GM19023 (cell line): ENCODE measurements around the gene ANTXR1.

Source experiments
- ATAC-seq: cut with Tn5 transposase; IDR thresholded peaks from one replicate; pipeline ENCODE4 v1.9.1; 2021; ENCODE audit warnings: mild to moderate bottlenecking, moderate library complexity; ENCODE audit not compliant: unreplicated experiment

The ANTXR1 gene

DNA sequence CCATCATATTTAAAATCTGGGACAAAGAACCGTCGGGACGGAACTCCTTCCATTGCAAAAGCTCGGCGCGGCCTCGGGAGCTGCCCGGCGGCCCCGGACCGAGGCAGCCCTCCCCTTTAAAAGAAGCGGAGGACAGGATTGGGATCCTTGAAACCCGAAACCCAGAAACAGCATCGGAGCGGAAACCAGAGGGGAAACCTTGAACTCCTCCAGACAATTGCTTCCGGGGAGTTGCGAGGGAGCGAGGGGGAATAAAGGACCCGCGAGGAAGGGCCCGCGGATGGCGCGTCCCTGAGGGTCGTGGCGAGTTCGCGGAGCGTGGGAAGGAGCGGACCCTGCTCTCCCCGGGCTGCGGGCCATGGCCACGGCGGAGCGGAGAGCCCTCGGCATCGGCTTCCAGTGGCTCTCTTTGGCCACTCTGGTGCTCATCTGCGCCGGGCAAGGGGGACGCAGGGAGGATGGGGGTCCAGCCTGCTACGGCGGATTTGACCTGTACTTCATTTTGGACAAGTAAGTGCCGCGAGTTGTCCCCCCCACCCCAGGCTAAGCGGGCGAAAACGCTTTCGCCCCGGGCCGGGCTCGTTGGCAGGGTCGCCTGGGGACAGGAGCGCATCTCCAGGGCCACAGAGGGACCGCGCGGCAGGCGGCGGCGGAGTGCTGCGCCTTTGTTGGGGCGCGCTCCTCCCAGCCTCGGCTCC is at the start of gene ANTXR1:
Gene ANTXR1 (plus strand): TSS at position 38 of the 698 bp plus-strand sequence. CDS start 321 bp downstream, at position 359.
- no peak for ATAC-seq

GRCh38 chr2:68964282-68964681 is 48.7 kb upstream of the ANTXR1 start:
- ATAC-seq = no peak

- no peak for ATAC-seq
Measured at GRCh38 chr2:68968221-68968620, 44.8 kb upstream of the ANTXR1 start.

DNA sequence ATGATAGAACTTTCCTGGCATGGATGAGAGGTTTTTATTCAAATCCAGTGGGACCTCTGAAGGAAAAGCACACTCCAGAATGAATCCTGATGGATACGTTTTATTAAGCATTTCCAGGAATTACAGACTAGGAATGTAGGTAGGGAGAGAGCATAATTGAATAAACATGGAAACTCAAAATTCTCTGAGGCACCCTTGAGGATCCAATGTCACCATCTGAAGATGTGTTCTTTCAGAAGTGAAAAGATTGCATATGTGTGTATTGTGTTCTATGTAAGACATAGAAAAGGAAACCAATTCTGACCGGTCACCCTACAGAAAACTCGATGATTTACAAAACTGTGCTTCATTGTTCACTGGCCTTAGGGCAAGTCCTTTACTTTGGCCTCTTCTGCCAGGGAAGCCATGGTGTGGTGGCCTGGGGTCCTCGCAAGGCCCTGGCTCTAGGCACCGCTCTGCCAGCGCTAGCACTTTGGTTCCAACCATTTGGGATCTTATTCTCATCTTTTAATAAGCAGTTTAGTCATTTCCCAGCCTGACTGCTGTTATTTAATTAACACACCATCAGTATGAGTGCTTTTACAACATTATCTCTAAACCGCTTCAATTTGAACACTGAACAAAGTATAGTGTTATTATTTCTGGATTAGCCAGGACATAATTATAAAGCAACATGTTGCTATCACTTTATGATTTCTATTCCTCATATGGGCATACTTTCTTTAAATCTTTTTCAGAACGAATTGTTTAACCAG is 43.1 kb upstream of the ANTXR1 start:
- ATAC-seq = no peak

DNA sequence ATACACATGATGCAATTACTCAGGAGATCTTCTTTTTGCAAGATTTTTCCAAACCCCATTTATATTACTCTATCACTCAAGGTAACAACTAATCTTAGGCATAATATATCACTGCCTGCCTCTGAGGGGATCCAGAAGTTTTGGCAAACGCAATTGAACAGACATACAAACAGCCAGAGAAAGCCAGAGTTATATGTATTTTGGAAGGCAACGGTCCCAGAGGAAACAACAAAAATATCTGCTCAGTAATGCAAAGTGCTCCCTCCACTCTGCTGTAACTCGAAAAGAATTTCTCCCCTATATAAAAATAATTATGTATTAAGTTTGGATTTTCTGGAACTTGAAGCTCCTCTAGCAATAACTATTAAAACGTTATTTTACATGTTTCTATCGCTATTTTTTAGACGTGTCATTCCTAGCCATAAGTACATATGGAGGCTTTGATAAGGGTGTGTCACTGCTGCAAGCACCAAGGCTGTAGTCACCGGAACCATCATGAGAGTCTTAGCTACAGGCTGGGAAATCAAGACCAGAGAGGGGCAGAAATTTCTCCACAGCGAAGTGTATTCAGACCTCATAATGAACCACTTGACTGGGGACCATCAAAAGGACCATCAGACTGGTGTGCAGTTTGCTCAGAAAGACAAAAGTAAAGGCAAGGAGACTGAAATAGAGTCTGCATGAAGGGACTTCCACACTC is 42.3 kb upstream of the ANTXR1 start:
- ATAC-seq = no peak

DNA sequence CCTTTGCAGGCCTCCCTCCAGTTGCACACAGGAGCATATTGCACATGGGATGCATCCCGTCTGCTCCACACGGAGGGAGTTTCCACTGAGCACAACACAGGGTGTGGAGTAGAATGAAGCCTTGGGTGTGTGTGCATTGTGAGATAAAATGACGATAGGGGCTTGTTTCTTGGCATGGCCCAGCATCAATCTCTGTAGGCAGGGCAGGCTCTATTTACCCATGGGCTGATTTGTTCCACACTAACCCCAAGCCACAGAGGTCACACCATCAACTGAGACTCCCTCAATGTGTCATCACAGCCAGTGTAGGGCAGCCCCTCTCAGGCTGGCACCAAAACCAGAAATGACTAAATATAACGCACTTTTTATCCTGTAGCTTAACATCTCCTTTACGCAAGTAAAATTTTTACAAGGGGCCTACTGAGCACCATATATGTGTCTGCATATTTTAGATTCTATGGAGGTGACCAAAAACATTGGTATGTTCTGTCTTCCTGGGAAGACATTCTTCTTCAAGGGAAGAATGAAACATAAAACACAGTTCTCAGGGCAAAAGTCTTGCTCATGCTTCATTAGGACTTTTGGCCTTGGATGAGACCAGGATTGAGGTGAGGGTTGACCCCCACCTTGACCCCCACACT is 41.3 kb upstream of the ANTXR1 start:
- no peak for ATAC-seq

GRCh38 chr2:68974251-68974650 is 38.7 kb upstream of the ANTXR1 start, which contains the start of gene GKN1:
Gene GKN1, plus strand, starts transcription at chr2:68974636. Its CDS starts 42 bp downstream, at chr2:68974678.
- no peak for ATAC-seq

GRCh38 chr2:68974946-68975665 is 37.9 kb upstream of the ANTXR1 start:
- ATAC-seq = no peak

DNA sequence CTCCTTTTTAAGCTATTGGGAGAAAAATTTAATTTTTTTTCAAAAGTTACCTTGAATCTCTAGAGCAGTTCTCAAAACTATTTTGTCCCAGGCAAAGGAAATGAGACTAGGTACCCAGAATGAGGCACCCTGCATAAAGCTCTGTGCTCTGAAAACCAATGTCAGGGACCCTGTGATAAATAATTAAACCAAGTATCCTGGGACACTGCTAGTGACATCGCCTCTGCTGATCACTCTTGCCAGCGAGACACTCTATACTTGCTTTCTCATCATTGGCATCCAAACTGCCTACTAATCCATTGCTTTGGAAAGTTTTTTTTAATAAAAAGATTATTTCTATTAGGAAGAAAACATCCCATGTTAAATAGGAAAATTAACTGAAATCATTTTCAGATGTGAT is 37.1 kb upstream of the ANTXR1 start:
- no peak for ATAC-seq

- ATAC-seq = no peak
Measured at GRCh38 chr2:68977453-68977852, 35.5 kb upstream of the ANTXR1 start.

DNA sequence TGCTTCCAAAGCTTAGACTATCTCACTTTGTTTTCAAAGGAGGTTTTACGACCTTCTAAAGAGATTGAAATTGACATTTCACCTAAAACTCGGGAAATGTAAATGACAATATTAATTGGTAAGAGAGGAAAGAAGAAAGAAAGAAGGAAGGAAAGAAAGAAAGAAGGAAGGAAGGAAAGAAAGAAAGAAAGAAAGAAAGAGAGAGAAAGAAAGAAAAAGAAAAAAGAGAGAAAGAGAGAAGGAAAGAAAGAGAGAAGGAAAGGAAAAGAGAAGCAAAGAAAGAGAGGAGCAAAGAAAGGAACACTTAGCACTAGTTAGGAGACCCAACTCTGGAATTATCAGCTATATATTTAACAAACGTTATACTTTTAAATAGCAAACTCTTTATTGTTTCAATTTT is 34.9 kb upstream of the ANTXR1 start:
- ATAC-seq = no peak

GRCh38 chr2:68980956-68981355 is 32.0 kb upstream of the ANTXR1 start:
- no peak for ATAC-seq

DNA sequence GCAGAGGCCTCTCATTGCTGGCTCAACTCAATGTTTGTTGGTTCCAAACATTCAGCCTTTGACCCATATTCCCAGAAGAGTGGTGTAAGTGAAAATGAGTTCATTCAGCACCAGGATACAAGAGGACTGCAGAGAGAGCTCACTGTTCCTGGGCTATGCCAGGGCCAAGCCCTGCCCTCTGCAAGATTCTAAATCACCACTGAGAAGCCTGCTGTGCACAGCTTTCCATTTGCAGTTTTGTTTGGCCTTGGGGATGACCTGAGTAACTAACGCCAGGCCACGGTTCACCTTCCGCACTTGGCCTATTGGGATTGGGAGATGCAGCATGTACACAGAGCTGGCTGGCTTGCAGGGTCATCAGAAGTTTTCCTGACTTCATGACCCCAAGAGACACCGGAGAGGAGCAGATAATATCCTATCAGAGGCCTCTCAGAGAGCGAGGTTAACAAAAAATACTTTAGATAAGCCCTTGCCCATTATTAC is 25.9 kb upstream of the ANTXR1 start:
- ATAC-seq = no peak

DNA sequence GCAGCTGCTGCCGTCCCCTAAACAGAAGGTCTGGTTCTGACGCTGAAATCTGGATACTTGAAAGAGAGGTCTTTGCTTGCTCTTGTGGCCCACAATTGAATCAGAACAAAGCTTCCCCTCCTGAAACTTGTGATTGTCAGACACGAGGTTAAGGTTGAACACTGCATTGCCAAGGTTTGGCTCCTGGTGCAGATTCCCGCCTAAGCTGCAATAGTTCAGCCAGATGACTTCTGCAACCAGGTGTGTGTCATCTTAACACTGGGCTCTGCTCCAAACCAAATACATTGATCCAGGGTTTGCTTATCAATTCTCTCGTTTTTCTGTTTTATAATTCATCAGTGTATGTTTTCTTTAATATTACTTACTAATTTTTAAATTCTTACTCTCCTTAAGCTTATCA is 23.9 kb upstream of the ANTXR1 start:
- ATAC-seq = no peak

- no peak for ATAC-seq
Measured at GRCh38 chr2:68992341-68992740, 20.6 kb upstream of the ANTXR1 start.

DNA sequence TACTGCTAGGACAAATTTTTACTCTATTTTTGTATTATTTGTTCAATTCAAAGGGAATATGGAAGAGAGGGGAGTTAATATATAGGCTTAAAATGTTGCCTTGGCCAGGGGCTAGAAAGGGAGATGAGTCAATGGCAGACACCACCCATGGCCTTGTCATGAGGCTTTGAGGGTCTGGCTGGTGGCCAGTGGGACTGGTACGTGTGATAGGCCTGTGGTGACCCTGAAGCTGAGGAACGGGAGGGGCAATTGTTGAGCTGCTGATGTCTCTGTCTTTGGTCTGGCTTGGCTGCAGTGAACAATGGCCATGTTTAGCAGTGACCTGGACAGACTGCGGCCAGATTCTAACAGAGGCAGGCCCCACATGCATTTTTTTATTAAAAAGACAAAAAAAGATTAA is 20.0 kb upstream of the ANTXR1 start:
- ATAC-seq = no peak

- ATAC-seq = no peak
Measured at GRCh38 chr2:68993660-68994059, 19.3 kb upstream of the ANTXR1 start.

GRCh38 chr2:68994864-68995263 is 18.1 kb upstream of the ANTXR1 start:
- ATAC-seq = no peak

- ATAC-seq = no peak
Measured at GRCh38 chr2:68995916-68996315, 17.1 kb upstream of the ANTXR1 start.

- no peak for ATAC-seq
Measured at GRCh38 chr2:68997401-68997800, 15.6 kb upstream of the ANTXR1 start.
